HG02642 (cell line): Measurements from ENCODE around the gene ARX.

Source experiments
- ATAC-seq: cut with Tn5 transposase; IDR thresholded peaks from one replicate; pipeline ENCODE4 v1.9.1; 2021; ENCODE audit warnings: mild to moderate bottlenecking; ENCODE audit not compliant: unreplicated experiment, poor library complexity

The ARX gene

DNA sequence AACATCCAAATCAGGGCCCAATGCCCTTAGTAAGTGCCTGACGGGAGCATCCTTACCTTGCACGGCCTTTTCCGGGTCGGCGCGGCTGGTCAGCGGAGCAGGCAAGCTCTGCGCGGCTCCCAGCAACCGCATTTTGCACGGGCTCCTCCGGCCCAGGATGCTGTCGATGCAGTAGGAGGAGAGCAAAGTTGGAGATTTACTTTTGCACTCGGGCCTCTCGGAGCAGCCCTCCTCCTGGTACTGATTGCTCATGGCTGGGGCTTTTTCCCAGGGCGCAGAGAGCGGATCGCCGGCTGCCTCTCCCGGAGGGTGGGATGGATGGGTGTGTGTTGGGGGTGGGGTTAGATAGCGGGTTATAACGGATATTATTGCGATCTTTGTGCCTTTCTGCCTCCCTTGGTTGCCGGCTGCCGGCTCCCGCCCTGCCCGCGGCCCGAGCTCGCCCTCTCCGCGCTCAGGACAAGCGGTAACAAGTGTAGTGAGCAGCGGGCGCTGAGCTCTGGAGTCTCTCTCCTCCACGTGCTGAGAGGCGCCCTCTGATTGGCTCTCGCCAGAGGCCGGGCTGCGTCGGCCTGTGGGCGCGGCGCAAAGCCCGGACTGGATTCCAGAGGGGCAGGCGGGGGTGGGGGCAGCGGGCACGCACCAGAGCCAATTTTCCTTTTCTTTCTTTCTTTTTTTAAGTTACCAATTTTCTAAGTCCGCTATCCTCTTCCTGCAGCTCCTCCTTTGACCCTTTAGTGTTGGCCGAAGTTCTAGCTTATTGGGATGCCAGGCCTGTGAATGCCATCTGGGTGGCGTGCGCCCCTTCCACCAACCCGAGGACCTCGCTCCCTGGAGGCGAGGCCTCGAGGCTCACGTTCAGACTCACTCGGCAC, at the start of gene ARX:
Gene ARX, minus strand, starts transcription at position 480 of the 875 bp plus-strand sequence. Its CDS starts 228 bp downstream, at position 252.
- ATAC-seq, result peak; percentile 67

DNA sequence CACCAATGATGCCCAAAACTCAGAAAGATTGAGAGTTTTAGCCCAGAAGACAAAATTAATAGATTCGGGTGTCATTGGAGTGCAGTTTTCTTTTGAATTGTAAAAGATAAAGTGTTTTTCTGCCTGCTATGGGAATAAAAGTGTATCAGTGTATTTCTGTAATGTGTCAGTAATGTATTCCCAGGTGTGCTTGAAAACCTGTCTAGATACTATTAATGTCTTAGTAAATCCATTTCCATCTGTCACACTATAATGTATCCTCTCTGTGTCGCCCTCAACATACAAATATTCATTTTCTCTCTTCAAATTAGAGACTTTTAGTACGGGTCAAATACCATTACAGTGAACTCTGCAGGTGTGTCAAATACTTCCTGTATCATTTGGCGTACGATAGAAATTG, 43.5 kb upstream of the ARX start:
- no peak for ATAC-seq

DNA sequence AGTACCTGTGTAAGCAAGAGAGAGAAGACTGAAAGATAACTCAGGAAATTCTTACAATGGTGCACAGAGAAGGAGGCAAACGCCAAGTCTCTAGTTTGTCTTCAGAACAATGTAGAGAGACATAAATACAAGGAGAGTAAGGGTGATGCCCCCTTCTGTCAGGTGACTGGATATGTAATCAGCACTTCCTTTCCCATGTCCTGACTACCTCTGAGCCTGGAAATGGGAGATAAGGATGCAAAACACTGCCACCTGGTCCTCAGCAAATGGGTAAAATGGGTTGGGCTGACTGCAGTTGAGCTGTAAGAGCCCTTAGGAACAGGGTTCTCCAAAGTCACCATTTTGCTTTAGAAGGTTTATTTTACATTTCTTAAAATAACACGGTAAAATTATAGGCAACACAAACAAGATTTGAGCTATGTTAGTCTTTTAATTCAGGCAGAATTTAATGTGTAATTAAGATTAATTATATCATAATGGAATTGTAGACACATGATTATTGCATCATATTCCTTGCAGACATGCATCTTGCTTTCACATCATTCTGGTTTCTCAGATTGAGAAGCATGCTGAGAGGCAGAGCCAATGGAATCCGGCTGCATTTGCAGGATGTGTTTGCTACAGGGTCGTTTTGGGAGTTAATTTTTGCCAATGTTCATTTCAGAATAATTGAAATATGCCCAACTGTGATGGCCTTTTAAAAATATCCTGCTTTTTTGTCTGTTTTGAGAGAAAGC, 37.2 kb upstream of the ARX start:
- ATAC-seq, result no peak

DNA sequence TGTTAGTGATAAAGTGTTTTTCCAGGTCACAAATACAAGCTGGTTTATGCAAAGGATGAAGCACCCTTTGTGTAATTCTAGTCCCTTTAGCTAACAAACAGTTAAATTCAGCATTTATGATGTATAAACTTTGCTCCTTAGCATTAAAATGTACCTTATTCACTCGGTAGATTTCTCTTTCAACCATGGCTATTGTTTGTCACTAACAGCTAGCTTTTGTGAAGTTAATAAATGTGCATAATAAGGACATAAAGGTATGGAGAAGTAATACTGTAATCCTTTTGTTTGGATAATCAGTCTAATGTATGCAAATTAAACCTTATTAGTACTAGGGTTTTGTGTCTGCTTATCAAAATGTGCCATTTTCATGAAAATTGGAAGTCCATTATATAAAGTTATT, 34.2 kb upstream of the ARX start:
- ATAC-seq, result no peak

DNA sequence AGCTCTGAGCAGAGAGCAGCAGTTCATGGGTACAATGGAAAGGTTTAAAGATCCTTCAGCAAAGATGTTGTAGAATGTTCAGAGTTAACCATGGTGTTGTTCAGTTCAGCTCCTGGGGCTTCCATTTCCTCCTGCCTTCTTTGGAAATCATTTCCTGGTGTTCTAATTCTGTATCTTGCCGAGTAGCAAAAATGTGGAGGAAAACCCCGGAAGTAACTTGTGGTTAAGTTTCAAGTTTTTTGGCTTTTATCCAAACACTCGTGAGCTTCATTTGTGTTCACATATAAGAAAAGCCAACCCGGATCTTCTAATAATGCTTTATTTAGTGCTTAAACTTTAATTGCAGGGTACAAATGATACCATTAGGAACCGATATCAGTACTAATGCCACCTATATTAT, 33.6 kb upstream of the ARX start:
- ATAC-seq, result no peak

DNA sequence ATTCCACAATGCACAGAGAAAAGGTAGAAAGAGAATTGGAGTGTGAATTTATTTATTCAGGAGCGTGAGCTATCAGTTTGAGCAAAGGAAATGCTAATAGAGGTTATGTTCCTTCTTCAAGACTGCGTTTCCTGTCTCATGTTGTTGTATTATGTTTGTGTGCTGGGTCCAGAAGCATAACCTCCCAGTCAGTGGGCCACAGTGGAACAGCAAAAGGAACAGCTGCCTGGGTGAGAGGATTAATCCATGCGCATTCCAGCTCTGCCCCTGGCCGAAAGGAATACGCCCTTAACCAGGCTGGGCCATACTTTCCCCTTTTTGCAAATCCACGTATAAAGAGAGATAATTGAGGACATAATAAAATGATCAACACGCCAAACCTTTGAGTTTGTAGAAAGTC, 32.4 kb upstream of the ARX start:
- ATAC-seq, result no peak

DNA sequence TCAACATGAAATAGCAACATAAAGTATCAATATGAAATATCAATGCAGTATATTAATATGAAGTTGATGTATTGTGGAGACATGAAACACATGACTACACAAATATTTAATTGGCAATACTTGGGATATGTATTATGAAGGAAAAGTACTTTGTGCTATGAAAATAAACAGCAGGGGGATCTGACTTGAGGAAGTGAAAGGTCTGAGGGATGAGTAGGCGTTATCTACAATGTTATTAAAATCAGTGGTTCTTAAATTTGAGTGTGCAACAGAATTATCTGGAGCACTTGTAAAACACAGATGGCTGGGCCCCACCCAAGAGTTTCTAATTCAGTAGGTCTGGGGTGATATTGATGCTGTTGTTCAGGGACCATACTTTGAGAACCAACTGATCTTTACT, 27.4 kb upstream of the ARX start:
- no peak for ATAC-seq

DNA sequence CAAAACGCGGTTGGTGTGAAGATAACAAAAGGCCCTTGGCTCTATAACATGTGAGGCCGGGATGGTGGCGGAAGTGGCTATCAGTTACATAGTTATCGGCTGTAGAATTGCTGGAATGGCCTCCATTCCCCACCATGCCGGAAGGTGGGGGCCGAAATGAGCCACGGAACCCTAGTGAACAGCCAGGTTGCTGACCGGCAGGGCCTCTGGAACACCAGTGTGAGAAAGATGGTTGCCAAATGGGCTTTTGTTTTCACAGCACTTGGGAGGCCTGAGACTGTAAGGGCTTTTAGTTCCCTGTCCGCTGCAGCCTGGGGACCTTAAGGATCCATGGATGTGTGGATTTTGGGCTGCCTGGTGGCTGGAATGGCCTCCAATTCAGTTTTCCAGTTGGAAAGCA, 23.3 kb upstream of the ARX start:
- ATAC-seq, result no peak

DNA sequence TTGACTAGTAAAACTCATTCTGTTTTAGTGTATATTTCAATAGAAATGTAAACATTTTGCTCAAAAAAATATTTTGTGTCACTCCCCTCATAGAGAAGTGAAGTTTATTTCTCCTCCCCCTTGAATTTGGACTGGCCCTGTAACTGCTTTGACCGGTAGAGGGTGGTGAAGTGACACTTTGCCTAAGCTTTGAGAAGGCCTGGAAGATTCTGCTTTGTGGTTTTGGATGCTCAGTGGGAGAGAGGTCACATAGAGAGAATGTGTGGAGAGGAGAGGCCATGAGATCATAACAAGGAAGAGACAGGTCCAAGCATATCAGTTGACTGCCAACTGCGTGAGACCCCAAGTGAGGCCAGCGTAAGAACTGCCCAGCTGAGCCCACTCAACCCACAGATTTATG, 19.1 kb upstream of the ARX start:
- ATAC-seq, result no peak

DNA sequence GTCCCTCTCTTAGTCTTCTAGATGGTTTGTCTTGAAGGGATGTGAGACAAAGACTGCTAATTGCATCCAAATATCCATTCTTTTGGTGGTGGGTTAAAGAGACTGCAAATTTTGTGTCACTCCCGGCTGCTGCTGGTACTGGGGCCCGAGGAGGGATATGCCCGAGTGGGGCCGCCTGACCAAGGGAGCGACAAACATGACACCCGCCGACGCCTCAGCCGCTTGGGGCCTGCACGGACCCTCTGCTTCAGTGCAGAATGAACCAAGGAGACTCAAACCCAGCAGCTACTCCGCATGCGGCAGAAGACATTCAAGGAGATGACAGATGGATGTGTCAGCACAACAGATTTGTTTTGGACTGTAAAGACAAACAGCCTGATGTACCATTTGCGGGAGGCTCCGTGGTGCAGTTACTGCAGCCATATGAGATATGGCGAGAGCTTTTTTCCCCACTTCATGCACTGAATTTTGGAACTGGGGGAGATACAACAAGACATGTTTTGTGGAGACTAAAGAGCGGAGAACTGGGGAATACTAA, 13.6 kb upstream of the ARX start:
- ATAC-seq, result no peak

DNA sequence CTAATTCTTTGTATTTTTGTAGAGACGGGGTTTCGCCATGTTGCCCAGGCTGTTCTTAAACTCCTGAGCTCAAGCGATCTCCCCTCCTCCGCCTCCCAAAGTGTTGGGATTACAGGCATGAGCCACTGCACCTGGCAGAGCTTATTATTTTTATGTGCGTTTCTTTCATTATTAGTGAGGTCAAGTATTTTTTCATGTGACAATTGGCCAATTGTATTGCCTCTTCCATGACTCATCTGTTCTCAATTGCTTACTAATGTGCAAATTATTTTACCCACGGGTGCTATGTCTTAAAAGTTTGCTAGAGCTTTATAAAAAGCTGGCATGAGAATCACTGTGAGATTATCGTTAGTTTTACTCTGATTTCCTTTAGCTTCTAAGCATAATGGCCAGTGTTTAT, 13.0 kb upstream of the ARX start:
- no peak for ATAC-seq

DNA sequence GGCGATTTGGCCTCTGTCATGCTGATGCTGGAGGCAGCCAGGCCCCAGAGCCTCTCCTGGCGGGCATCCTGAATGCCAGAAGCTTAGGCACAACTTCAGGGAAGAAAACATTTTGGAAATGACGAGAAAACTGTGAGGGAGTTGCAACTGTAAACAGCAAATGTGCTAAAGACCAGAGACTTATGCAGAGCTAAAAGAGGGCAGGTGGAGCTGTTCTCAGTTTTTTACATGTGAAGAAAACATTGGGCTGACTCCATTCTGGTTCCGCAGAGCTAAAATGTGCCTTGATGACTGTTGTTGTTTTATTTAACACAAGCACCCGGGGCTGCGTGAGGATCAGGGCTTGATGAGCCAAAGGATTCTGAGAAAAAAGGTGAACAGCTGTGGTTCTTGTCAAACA, 10.8 kb upstream of the ARX start:
- ATAC-seq, result no peak

DNA sequence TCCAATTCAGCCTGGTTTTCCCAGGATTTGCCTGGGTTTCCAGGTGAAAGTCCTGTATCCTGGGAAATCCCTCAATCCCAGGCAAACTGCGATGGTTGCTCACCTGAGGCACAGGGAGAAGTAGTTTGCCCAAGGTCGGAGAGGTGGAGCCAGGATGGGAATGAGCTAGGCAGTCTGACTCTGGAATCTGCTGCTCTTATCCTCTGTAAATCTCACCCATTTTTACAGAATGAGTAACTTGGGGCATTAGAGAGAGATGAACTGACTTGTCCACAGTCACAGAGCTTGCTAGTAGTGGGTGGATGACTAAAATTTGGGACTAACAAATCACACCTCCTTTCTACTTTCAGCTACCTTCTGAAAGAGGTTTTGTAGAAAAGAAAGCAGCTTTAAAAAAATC, 9.8 kb upstream of the ARX start:
- no peak for ATAC-seq

DNA sequence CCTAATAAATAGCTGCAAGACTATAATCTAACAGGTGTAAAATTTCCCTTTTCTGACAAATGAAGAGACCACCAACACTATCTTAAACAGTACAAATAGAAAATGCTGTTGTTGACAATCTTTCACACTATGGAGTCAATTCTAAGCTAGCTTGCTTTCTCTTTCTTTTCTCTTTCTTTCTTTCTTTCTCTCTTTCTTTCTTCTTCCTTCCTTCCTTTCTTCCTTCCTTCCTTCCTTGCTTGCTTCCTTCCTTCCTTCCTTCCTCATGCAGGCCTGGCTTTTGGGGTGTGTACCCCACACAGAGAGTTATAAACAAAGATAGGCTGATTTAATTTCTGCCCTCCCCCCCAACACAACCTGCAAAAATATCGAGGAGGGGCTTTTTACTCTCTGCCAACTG, 8.1 kb upstream of the ARX start:
- ATAC-seq, result no peak

DNA sequence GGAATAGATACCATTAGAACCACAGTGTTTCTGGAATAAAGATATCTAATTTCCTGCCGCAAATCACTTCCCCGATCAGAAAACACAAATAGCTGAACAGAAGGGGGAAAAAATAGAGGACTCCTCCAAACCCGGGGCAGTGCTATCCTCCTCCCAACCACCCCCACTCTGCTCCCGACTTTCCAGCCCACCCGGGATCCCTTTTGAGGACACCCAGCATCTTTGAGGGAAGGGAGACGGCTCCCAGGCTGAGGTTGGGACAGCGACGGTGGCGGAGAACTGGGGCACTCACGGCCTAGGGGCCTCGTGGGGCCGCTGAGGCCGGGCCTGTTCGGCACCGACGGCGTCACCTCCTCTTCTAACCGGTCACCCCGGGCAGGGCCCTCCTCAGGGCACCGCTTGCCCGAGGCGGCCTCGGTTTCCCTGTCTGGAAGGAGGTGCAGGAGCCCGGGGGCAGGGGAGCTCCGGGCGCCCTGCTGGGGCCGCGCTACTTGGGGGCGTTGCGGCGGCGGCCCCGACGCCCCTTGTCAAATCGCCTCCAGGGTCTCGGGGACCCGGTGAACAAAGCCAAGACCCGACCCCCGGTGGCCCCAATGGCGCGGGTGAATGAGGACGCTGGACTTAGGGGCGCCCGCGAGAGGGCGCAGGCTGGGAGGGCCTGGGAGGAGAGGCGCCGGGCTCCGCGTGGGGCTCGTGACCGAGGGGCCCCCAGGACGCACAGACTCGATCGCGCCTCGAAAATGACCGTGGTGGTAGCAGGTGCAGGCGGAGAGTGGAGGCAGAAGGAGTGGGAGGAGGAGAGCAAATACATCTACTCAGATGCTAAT, 6.9 kb upstream of the ARX start:
- ATAC-seq, result no peak

DNA sequence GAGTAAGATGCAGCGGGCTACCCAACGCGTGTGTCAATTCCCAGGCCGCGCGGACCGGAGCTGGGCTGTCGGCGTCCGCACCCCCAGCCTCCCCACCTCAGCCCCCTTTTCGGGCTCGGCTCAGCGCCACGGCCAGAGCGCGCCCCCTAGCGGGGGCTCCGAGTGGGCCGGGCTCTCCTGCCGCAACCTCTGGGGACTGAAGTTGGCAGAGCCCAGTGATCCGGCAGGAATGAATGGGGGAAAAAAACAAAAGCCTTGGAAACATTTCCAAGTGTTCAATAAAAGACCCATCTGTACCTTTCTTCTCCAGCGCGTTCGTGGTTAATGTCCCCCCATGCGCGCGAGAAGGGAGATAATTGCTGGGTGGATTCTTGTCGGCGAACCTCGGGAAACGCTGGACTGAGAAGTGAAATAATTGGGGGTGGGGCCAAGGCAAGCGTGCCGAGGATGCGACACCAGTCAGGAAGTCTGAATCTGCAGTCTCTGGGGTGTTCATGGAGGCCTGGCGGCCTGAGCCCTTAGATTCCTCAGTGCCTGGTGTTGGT, 5.2 kb upstream of the ARX start:
- peak; percentile 75 for ATAC-seq

DNA sequence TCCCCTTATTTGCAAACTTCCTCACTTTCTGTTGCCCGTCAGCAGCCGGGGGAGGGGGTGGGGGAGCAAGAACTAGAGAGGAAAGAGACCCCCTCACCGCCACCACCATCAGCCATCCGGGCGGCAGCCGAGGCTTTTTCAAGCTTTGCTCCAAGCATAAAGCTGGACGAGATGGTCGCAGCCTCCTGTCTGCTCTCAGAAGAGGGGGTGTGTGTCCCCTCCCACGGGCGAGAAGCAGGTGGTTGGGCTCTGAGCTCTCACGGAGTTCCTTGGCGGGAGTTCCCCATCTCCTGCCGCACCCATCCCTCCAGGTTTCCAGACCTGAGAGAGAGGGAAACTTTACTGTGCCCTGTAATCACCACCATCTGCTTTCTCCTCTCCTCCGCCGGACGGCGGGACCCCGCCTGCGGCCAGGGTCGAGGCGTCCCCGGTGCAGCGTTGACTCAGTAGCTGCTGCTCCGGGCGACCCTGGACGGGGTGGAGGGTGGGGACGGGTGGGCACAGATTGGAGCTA, 4.7 kb upstream of the ARX start:
- peak; percentile 29 for ATAC-seq

DNA sequence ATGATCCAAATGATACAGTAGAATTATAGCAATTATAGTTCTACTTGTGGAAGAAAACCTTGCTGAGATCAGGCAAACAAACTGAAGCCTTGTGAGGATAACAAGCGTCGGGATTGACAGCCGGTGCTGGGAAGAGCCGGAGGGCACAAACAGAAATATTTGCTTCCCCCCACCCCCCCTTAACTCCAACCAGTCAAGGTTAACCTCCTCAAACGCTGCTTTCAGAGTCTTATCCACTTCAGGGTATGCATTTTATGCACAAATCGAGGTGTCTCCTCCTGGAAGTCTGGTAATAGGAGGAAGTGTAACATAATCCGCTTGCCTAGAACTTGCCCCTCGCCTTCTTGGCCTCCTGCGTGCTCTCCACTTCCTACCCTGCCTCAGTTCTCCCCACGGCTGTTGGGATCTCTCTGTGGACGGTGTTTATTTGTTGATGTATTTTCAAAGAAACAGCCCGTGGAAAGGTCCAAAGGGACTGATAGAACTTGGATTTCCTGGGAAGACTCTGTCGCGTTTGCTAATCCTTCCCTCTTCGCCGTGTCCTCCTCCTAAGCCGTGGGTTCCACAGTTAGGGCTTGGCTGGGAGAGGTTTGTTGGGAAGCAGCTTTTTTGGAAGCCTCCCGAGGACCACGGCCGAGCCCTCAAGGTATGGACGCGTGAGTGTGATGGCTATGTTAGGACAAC, 4.1 kb upstream of the ARX start:
- ATAC-seq, result no peak

DNA sequence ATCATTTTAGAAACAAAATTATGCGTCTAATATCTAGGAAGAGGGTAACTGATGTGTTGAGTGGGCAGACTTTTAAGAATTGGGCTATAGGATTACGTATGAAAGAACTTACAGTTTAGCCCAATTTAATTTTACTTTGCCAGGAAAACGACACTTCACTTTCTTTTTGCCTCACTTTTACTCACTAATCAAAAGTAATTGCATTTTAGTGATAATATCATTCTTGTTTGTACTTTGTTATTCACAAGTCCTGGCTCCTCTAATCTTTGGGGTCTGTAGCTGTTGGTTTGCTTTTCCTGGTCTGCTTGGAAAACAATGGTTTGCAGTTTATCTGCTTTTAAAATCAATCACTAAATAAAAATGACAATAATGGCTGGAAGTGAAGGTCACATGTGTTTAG, 2.9 kb upstream of the ARX start:
- no peak for ATAC-seq
